ENCODE data around the gene KLHL7.
"Not testable (repeated sequence)": the region's sequence is repeated elsewhere in the genome, so short reads cannot be mapped to it uniquely, and the experiment has no call there.

DNA sequence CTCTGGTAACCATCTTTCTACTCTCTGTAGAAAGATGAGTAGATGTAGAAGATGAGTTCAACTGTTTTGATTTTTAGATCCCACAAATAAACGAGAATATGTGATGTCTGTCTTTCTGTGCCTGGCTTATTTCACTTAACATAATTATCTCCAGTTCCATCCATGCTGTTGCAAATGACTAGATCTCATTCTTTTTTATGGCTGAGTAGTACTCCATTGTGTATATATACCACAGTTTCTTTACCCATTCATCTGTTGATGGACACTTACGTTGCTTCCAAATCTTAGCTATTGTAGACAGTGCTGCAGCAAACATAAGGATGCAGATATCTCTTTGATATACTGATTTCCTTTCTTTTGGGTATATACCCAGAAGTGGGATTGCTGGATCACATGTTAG is 26.2 kb downstream of the KLHL7 start:
- not testable (repeated sequence) for TF ChIP-seq CTCF, EP300 (IDR thresholded peaks at IDR 0.05)
